ENCODE data around the gene PGC.

Gene PGC

GRCh38 chr6:41704656-41705310, 42.4 kb downstream of the PGC start:
- Histone ChIP-seq H3K4me1 (ENCODE audit: control insufficient read depth, insufficient read depth, low read length) (peaks cover 8% of the 10 kb centered on the region), H3K27me3 (ENCODE audit: control insufficient read depth, insufficient read depth, low read length) (no peaks in the 10 kb centered on the region)

GRCh38 chr6:41704028-41704427, 43.2 kb downstream of the PGC start:
- Histone ChIP-seq H3K9ac (ENCODE audit: low read depth, low read length) (no peak overlapping the region), H3K9me3 (ENCODE audit: control insufficient read depth, insufficient read depth, low read length) (no peaks in the 10 kb centered on the region), H3K4me3 (ENCODE audit: low read depth, low read length) (no peak overlapping the region), H3K27me3 (ENCODE audit: control insufficient read depth, insufficient read depth, low read length) (no peaks in the 10 kb centered on the region), H3K4me1 (ENCODE audit: control insufficient read depth, insufficient read depth, low read length) (peaks cover 8% of the 10 kb centered on the region), H3K36me3 (ENCODE audit: control insufficient read depth, insufficient read depth, low read length) (no peaks in the 10 kb centered on the region)

More at GRCh38 chr6:41704656-41705310, 42.4 kb downstream of the PGC start:
- H3K4me3 ChIP-seq (ENCODE audit: low read depth, low read length) = no peak overlapping the region
- no peak overlapping the region for H3K9ac ChIP-seq (ENCODE audit: low read depth, low read length)
- no peaks in the 10 kb centered on the region for H3K9me3 ChIP-seq (ENCODE audit: control insufficient read depth, insufficient read depth, low read length)
- no peaks in the 10 kb centered on the region for H3K36me3 ChIP-seq (ENCODE audit: control insufficient read depth, insufficient read depth, low read length)

- no peaks in the 10 kb centered on the region for H3K36me3 ChIP-seq (ENCODE audit: control insufficient read depth, insufficient read depth, low read length)
- H3K9ac ChIP-seq (ENCODE audit: low read depth, low read length) = no peak overlapping the region
- H3K9me3 ChIP-seq (ENCODE audit: control insufficient read depth, insufficient read depth, low read length) = no peaks in the 10 kb centered on the region
- H3K4me1 ChIP-seq (ENCODE audit: control insufficient read depth, insufficient read depth, low read length) = peaks cover 11% of the 10 kb centered on the region
- no peaks in the 10 kb centered on the region for H3K27me3 ChIP-seq (ENCODE audit: control insufficient read depth, insufficient read depth, low read length)
- no peak overlapping the region for H3K4me3 ChIP-seq (ENCODE audit: low read depth, low read length)
Measured at GRCh38 chr6:41702771-41703494, 44.3 kb downstream of the PGC start.

- H3K4me1 ChIP-seq (ENCODE audit: control insufficient read depth, insufficient read depth, low read length) = peaks cover 11% of the 10 kb centered on the region
- no peak overlapping the region for H3K4me3 ChIP-seq (ENCODE audit: low read depth, low read length)
- H3K9me3 ChIP-seq (ENCODE audit: control insufficient read depth, insufficient read depth, low read length) = no peaks in the 10 kb centered on the region
- H3K36me3 ChIP-seq (ENCODE audit: control insufficient read depth, insufficient read depth, low read length) = no peaks in the 10 kb centered on the region
- H3K27me3 ChIP-seq (ENCODE audit: control insufficient read depth, insufficient read depth, low read length) = no peaks in the 10 kb centered on the region
- H3K9ac ChIP-seq (ENCODE audit: low read depth, low read length) = no peak overlapping the region
Measured at GRCh38 chr6:41702089-41702745, 45.0 kb downstream of the PGC start.

- H3K4me1 ChIP-seq (ENCODE audit: control insufficient read depth, insufficient read depth, low read length) = peaks cover 9% of the 10 kb centered on the region
Measured at GRCh38 chr6:41700463-41701347, 46.5 kb downstream of the PGC start.

GRCh38 chr6:41699063-41699462, 48.1 kb downstream of the PGC start:
- Histone ChIP-seq H3K9ac (ENCODE audit: low read depth, low read length) (no peak overlapping the region), H3K9me3 (ENCODE audit: control insufficient read depth, insufficient read depth, low read length) (no peaks in the 10 kb centered on the region), H3K4me1 (ENCODE audit: control insufficient read depth, insufficient read depth, low read length) (peaks cover 9% of the 10 kb centered on the region), H3K27me3 (ENCODE audit: control insufficient read depth, insufficient read depth, low read length) (no peaks in the 10 kb centered on the region), H3K36me3 (ENCODE audit: control insufficient read depth, insufficient read depth, low read length) (no peaks in the 10 kb centered on the region), H3K4me3 (ENCODE audit: low read depth, low read length) (no peak overlapping the region)

More at GRCh38 chr6:41700463-41701347, 46.5 kb downstream of the PGC start:
- Histone ChIP-seq H3K9me3 (ENCODE audit: control insufficient read depth, insufficient read depth, low read length) (no peaks in the 10 kb centered on the region), H3K9ac (ENCODE audit: low read depth, low read length) (no peak overlapping the region), H3K4me3 (ENCODE audit: low read depth, low read length) (no peak overlapping the region), H3K27me3 (ENCODE audit: control insufficient read depth, insufficient read depth, low read length) (no peaks in the 10 kb centered on the region), H3K36me3 (ENCODE audit: control insufficient read depth, insufficient read depth, low read length) (no peaks in the 10 kb centered on the region)

GRCh38 chr6:41697861-41698781, 49.1 kb downstream of the PGC start:
- Histone ChIP-seq H3K36me3 (ENCODE audit: control insufficient read depth, insufficient read depth, low read length) (no peaks in the 10 kb centered on the region), H3K9me3 (ENCODE audit: control insufficient read depth, insufficient read depth, low read length) (no peaks in the 10 kb centered on the region), H3K4me1 (ENCODE audit: control insufficient read depth, insufficient read depth, low read length) (peaks cover 9% of the 10 kb centered on the region), H3K9ac (ENCODE audit: low read depth, low read length) (no peak overlapping the region), H3K4me3 (ENCODE audit: low read depth, low read length) (no peak overlapping the region), H3K27me3 (ENCODE audit: control insufficient read depth, insufficient read depth, low read length) (no peaks in the 10 kb centered on the region)

GRCh38 chr6:41696788-41697187, 50.4 kb downstream of the PGC start:
- Histone ChIP-seq H3K4me1 (ENCODE audit: control insufficient read depth, insufficient read depth, low read length) (peaks cover 9% of the 10 kb centered on the region), H3K27me3 (ENCODE audit: control insufficient read depth, insufficient read depth, low read length) (no peaks in the 10 kb centered on the region), H3K9me3 (ENCODE audit: control insufficient read depth, insufficient read depth, low read length) (no peaks in the 10 kb centered on the region), H3K4me3 (ENCODE audit: low read depth, low read length) (no peak overlapping the region), H3K36me3 (ENCODE audit: control insufficient read depth, insufficient read depth, low read length) (no peaks in the 10 kb centered on the region), H3K9ac (ENCODE audit: low read depth, low read length) (no peak overlapping the region)

GRCh38 chr6:41695825-41696224, 51.4 kb downstream of the PGC start:
- Histone ChIP-seq H3K36me3 (ENCODE audit: control insufficient read depth, insufficient read depth, low read length) (no peaks in the 10 kb centered on the region), H3K9me3 (ENCODE audit: control insufficient read depth, insufficient read depth, low read length) (no peaks in the 10 kb centered on the region), H3K9ac (ENCODE audit: low read depth, low read length) (no peak overlapping the region), H3K27me3 (ENCODE audit: control insufficient read depth, insufficient read depth, low read length) (no peaks in the 10 kb centered on the region), H3K4me3 (ENCODE audit: low read depth, low read length) (no peak overlapping the region), H3K4me1 (ENCODE audit: control insufficient read depth, insufficient read depth, low read length) (peaks cover 6% of the 10 kb centered on the region)

- H3K4me3 ChIP-seq (ENCODE audit: low read depth, low read length) = no peak overlapping the region
- H3K27me3 ChIP-seq (ENCODE audit: control insufficient read depth, insufficient read depth, low read length) = no peaks in the 10 kb centered on the region
- no peak overlapping the region for H3K9ac ChIP-seq (ENCODE audit: low read depth, low read length)
- H3K36me3 ChIP-seq (ENCODE audit: control insufficient read depth, insufficient read depth, low read length) = no peaks in the 10 kb centered on the region
- H3K9me3 ChIP-seq (ENCODE audit: control insufficient read depth, insufficient read depth, low read length) = no peaks in the 10 kb centered on the region
- H3K4me1 ChIP-seq (ENCODE audit: control insufficient read depth, insufficient read depth, low read length) = peaks cover 3% of the 10 kb centered on the region
Measured at GRCh38 chr6:41694815-41695526, 52.2 kb downstream of the PGC start.
